ENCODE measurements around the gene BNC2. TPM values are rescaled to one million over a fixed set of nuclear protein-coding genes. Genes with fewer than 3 reads are reported as not detected.

BNC2 gene
- total RNA-seq, 4 donors from 2014 or later: 3.8 to 14.9 (median 8.2) TPM

GRCh38 chr9:16426716-16427115, 443.8 kb downstream of the BNC2 start:
- DNase-seq: no peak
- intact Hi-C loops (cut with DNase I): no loop called here
- H3K4me3 ChIP-seq (replicated peaks in 1 of 3): no peak overlapping the region
- no peaks in the 10 kb centered on the region for H3K36me3 ChIP-seq
- no peak overlapping the region for H3K27ac ChIP-seq
- H3K4me1 ChIP-seq: no peaks in the 10 kb centered on the region
- WGBS, 2 donors: 68 to 91% methylated on average over 2 of the region's 2 CpGs
- TF ChIP-seq CTCF (IDR thresholded peaks at IDR 0.05): no peak
- TF ChIP-seq POLR2A (IDR thresholded peaks at IDR 0.05): no peak
- no peaks in the 10 kb centered on the region for H3K27me3 ChIP-seq
- H3K9me3 ChIP-seq: no peaks in the 10 kb centered on the region

GRCh38 chr9:16425562-16426231, 444.8 kb downstream of the BNC2 start:
- no peaks in the 10 kb centered on the region for H3K9me3 ChIP-seq
- intact Hi-C loops (cut with DNase I): no loop called here
- no peaks in the 10 kb centered on the region for H3K27me3 ChIP-seq
- DNase-seq: no peak
- no peaks in the 10 kb centered on the region for H3K4me1 ChIP-seq
- TF ChIP-seq CTCF (IDR thresholded peaks at IDR 0.05) (no peak), POLR2A (IDR thresholded peaks at IDR 0.05) (no peak)
- H3K27ac ChIP-seq: no peak overlapping the region
- WGBS, 2 donors: 74 to 76% methylated on average over 8 of the region's 8 CpGs
- H3K36me3 ChIP-seq: no peaks in the 10 kb centered on the region
- H3K4me3 ChIP-seq (replicated peaks in 1 of 3): no peak overlapping the region

GRCh38 chr9:16422114-16422513, 448.4 kb downstream of the BNC2 start:
- intact Hi-C loops (cut with DNase I): no loop called here
- Histone ChIP-seq H3K9me3 (no peaks in the 10 kb centered on the region), H3K4me1 (peaks cover 0 to 7% of the 10 kb centered on the region in 2 donors), H3K27ac (no peak overlapping the region), H3K4me3 (replicated peaks in 1 of 3) (no peak overlapping the region), H3K27me3 (no peaks in the 10 kb centered on the region), H3K36me3 (no peaks in the 10 kb centered on the region)
- 94% methylated on average over 5 of the region's 5 CpGs for WGBS, 2 donors
- TF ChIP-seq POLR2A (IDR thresholded peaks at IDR 0.05): no peak
- no peak for DNase-seq

GRCh38 chr9:16421532-16421931, 448.9 kb downstream of the BNC2 start:
- no peak overlapping the region for H3K4me3 ChIP-seq (replicated peaks in 1 of 3)
- H3K4me1 ChIP-seq: peaks cover 0 to 11% of the 10 kb centered on the region in 2 donors
- no peaks in the 10 kb centered on the region for H3K36me3 ChIP-seq
- no peak overlapping the region for H3K27ac ChIP-seq
- 82 to 86% methylated on average over 7 of the region's 7 CpGs for WGBS, 2 donors
- TF ChIP-seq CTCF (IDR thresholded peaks at IDR 0.05): no peak
- H3K27me3 ChIP-seq: no peaks in the 10 kb centered on the region
- DNase-seq: no peak
- no peaks in the 10 kb centered on the region for H3K9me3 ChIP-seq
- intact Hi-C loops (cut with DNase I): no loop called here

- WGBS, 2 donors: 96 to 97% methylated on average over 12 of the region's 12 CpGs
- Histone ChIP-seq H3K4me3 (replicated peaks in 1 of 3) (no peak overlapping the region), H3K36me3 (no peaks in the 10 kb centered on the region), H3K4me1 (peaks cover 0 to 11% of the 10 kb centered on the region in 2 donors), H3K27ac (no peak overlapping the region), H3K9me3 (no peaks in the 10 kb centered on the region), H3K27me3 (no peaks in the 10 kb centered on the region)
- TF ChIP-seq CTCF (IDR thresholded peaks at IDR 0.05): no peak
- TF ChIP-seq POLR2A (IDR thresholded peaks at IDR 0.05): no peak
- no peak for DNase-seq
- intact Hi-C loops (cut with DNase I): no loop called here
Observed at GRCh38 chr9:16419124-16419523, 451.3 kb downstream of the BNC2 start.
